ENCODE data around the gene CRACR2B.

Gene CRACR2B

DNA sequence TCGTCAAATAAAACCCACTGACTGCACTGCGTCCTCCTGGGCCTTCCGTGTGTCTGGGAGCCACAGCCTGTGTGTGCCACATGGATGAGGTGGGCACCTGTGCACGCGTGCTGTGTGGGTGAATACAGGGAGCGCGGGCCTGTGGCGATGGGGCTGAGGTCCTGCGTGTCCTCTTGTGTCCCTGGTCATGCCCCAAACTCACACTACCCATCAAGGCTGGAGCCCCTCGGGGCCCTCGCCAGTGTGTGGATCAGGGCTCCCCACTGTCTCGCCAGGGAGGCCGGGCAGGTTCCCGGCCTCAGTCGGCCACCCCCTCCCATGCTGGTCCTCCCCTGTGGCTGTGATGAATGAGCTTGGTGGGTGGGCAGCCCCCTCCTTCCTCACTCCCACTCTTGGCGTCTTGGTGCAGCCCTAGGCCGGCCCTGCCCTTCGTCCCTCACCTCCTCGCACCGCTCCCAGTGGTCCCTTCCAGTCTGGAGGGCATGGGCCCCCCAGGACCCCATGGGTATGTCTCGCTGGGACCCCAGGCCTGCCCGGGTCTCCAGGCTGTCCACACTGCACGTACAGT is 4.3 kb downstream of the CRACR2B start:
- H3K4me1 ChIP-seq (ENCODE audit: control extremely low read depth in 1 of 4, control insufficient read depth in 4 of 4, insufficient read depth in 4 of 4, low read length in 3 of 4): peaks cover 0 to 77% (median 67%) of the 10 kb centered on the region in 4 experiments
- H3K9me3 ChIP-seq (ENCODE audit: control extremely low read depth in 1 of 5, control insufficient read depth in 4 of 5, insufficient read depth in 2 of 5, low read depth in 1 of 5, low read length in 4 of 5): no peaks in the 10 kb centered on the region
- H3K36me3 ChIP-seq (ENCODE audit: control insufficient read depth in 4 of 4, insufficient read depth in 4 of 4, low read length in 3 of 4): peaks cover 0 to 9% (median 1%) of the 10 kb centered on the region in 4 experiments
- CTCF ChIA-PET: interaction anchor here (0.9 to 1.9 kb wide), 6 partner anchors 9 to 21 kb away, joined by 3 to 10 read pairs (median 6); no protein-coding TSS in a partner anchor
- peak overlapping the region in 5 of 7 experiments; percentile 10 to 78 (median 48) for H3K4me3 ChIP-seq (ENCODE audit: control insufficient read depth in 1 of 7, extremely low read depth in 1 of 7, insufficient read depth in 4 of 7, low read depth in 2 of 7, low read length in 6 of 7)
- 89% methylated on average over 17 of the region's 23 CpGs for WGBS (ENCODE audit: insufficient coverage)
- POLR2A ChIA-PET: interaction anchor here (0.6 to 4.1 kb wide), 4 partner anchors 10 to 26 kb away, joined by 3 to 19 read pairs (median 5); partner anchors contain the start of genes POLR2L and TSPAN4
- DNase-seq: no peak
- H3K27me3 ChIP-seq (replicated peaks in 2 of 5; ENCODE audit: control insufficient read depth in 4 of 5, insufficient read depth in 5 of 5, low read length in 4 of 5): peaks cover 0 to 56% (median 22%) of the 10 kb centered on the region in 5 experiments
- peak overlapping the region in 1 of 2 experiments; percentile 54 for H3K27ac ChIP-seq (ENCODE audit: insufficient read depth in 1 of 2, low read depth in 1 of 2, low read length in 2 of 2, poor library complexity in 1 of 2, severe bottlenecking in 2 of 2)

DNA sequence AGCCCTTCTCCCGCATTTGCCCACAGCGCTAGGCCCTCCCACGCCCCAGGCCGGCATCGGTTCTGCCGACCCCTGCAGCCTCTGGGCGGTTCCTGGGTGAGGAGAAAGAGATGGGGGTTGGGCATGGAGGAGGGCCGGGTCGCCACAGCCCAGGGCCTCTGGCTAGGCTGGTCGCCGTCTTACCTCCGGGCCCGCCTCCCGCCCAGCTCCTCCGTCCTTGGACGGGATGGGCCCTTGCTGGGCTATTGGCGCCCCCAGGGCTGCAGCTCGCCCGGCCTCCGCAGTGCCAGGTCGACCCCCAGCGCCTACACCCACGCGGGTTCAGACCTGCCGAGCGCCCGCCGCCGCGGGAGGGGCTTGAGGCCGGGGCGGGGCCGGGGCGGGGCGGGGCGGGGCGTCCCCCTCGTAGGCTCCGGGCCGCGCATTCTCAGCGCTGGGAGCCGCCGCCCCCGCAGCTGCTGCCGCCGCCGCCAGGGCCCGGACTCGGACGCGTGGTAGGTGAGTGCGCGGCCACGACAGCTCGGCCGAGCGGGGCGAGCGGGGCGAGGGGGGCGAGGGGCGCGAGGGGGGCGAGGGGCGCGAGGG is 4.9 kb downstream of the CRACR2B start, which contains the start of gene CD151:
Gene CD151, plus strand, starts transcription at position 424 of the 585 bp plus-strand sequence. CDS start 3,118 bp downstream, outside the sequence.
- peaks cover 0 to 71% (median 62%) of the 10 kb centered on the region in 4 experiments for H3K4me1 ChIP-seq (ENCODE audit: control extremely low read depth in 1 of 4, control insufficient read depth in 4 of 4, insufficient read depth in 4 of 4, low read length in 3 of 4)
- POLR2A ChIA-PET: interaction anchor here (0.8 to 4.1 kb wide), 3 partner anchors 9 to 13 kb away, joined by 3 to 19 read pairs (median 7); partner anchors contain the start of genes POLR2L and TSPAN4

DNA sequence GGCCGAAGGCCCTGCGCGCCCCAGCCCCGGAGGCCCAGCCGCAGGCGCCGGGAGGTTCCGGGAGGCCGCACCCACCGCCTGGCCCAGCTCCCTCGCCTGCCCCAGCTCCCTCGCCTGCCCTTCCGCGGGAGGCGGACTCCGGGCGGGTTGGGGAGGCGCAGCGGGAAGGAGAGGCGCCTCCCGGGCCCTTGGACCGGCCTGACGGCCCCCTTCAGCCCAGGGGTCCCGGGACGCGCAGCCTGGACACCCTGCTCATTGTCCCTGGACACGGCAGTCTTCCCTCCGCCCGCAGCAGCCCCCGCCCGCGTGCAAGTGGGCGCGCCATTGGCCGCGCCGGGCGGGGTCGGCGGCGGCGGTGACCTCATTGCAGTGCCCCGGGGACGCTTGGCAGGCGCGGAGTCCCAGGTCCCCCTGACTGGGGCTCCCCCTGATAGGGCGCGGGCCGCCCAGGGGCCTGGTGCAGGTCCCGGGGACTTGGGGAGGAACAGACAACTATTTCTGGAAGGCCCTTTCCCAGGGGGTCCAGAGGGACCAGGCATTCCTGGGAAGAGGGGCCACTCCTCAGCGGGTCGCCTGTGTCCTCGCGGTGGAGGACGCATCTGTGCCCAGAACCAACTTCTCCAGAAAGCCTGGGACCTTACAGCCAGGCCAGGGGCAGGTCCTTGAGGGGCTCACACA is 5.5 kb downstream of the CRACR2B start:
- peaks cover 0 to 20% (median 9%) of the 10 kb centered on the region in 4 experiments for H3K36me3 ChIP-seq (ENCODE audit: control insufficient read depth in 4 of 4, insufficient read depth in 4 of 4, low read length in 3 of 4)
- ChIA-PET CTCF (interaction anchor here (0.7 to 2.2 kb wide), 6 partner anchors 10 to 16 kb away, joined by 3 to 13 read pairs (median 4); partner anchors contain the start of genes POLR2L and TSPAN4), POLR2A (interaction anchor here (0.6 to 4.1 kb wide), 4 partner anchors 8 to 24 kb away, joined by 3 to 19 read pairs (median 6); partner anchors contain the start of genes POLR2L, RPLP2 and TSPAN4)
- DNase-seq: peak in 1 of 3 donors; percentile 59
- WGBS (ENCODE audit: insufficient coverage): under 1% methylated on average over 50 of the region's 55 CpGs
- H3K4me1 ChIP-seq (ENCODE audit: control extremely low read depth in 1 of 4, control insufficient read depth in 4 of 4, insufficient read depth in 4 of 4, low read length in 3 of 4): peaks cover 0 to 66% (median 57%) of the 10 kb centered on the region in 4 experiments
- no peaks in the 10 kb centered on the region for H3K9me3 ChIP-seq (ENCODE audit: control extremely low read depth in 1 of 5, control insufficient read depth in 4 of 5, insufficient read depth in 2 of 5, low read depth in 1 of 5, low read length in 4 of 5)
- H3K27me3 ChIP-seq (replicated peaks in 2 of 5; ENCODE audit: control insufficient read depth in 4 of 5, insufficient read depth in 5 of 5, low read length in 4 of 5): peaks cover 0 to 49% (median 18%) of the 10 kb centered on the region in 5 experiments
- H3K27ac ChIP-seq (ENCODE audit: insufficient read depth in 1 of 2, low read depth in 1 of 2, low read length in 2 of 2, poor library complexity in 1 of 2, severe bottlenecking in 2 of 2): peak overlapping the region in 1 of 2 experiments; percentile 25
- H3K4me3 ChIP-seq (ENCODE audit: control insufficient read depth in 1 of 7, extremely low read depth in 1 of 7, insufficient read depth in 4 of 7, low read depth in 2 of 7, low read length in 6 of 7): peak overlapping the region; percentile 37 to 78 (median 66)

More for the DNA sequence above, 4.9 kb downstream of the CRACR2B start, which contains the start of gene CD151:
- DNase-seq: peak in 1 of 3 donors; percentile 58
- CTCF ChIA-PET: interaction anchor here (0.9 to 1.9 kb wide), 5 partner anchors 10 to 21 kb away, joined by 3 to 10 read pairs (median 5); no protein-coding TSS in a partner anchor
- peaks cover 0 to 56% (median 21%) of the 10 kb centered on the region in 5 experiments for H3K27me3 ChIP-seq (replicated peaks in 2 of 5; ENCODE audit: control insufficient read depth in 4 of 5, insufficient read depth in 5 of 5, low read length in 4 of 5)
- peaks cover 0 to 15% (median 4%) of the 10 kb centered on the region in 4 experiments for H3K36me3 ChIP-seq (ENCODE audit: control insufficient read depth in 4 of 4, insufficient read depth in 4 of 4, low read length in 3 of 4)
- H3K27ac ChIP-seq (ENCODE audit: insufficient read depth in 1 of 2, low read depth in 1 of 2, low read length in 2 of 2, poor library complexity in 1 of 2, severe bottlenecking in 2 of 2): peak within 1 kb of the TSS in 1 of 2 experiments; percentile 54
- peak within 1 kb of the TSS; percentile 37 to 78 (median 66) for H3K4me3 ChIP-seq (ENCODE audit: control insufficient read depth in 1 of 7, extremely low read depth in 1 of 7, insufficient read depth in 4 of 7, low read depth in 2 of 7, low read length in 6 of 7)
- H3K9me3 ChIP-seq (ENCODE audit: control extremely low read depth in 1 of 5, control insufficient read depth in 4 of 5, insufficient read depth in 2 of 5, low read depth in 1 of 5, low read length in 4 of 5): no peaks in the 10 kb centered on the region
- under 1% methylated on average over 38 of the region's 67 CpGs for WGBS (ENCODE audit: insufficient coverage)

DNA sequence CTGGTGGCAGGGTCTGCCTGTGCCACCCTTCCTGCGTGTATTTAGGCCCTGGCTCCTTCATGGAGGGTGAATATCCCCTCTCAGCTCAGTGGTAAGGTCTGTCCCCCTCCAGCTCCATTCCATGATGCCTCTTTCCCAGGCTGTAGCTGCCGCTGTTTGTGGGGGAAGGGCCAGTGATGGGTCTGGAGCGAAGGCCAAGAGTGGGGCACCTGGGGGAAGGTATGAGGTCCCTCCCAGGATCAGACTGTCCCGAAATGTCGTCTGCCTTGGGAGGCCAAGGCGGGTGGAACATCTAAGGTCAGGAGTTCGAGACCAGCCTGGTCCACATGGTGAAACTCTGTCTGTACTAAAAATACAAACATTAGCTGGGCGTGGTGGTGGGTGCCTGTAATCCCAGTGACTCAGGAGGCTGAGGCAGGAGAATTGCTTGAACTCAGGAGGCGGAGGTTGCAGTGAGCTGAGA is 6.2 kb downstream of the CRACR2B start:
- Histone ChIP-seq H3K9me3 (ENCODE audit: control extremely low read depth in 1 of 5, control insufficient read depth in 4 of 5, insufficient read depth in 2 of 5, low read depth in 1 of 5, low read length in 4 of 5) (no peaks in the 10 kb centered on the region), H3K4me3 (ENCODE audit: control insufficient read depth in 1 of 7, extremely low read depth in 1 of 7, insufficient read depth in 4 of 7, low read depth in 2 of 7, low read length in 6 of 7) (peak overlapping the region in 3 of 7 experiments; percentile 66 to 78 (median 68)), H3K27me3 (replicated peaks in 2 of 5; ENCODE audit: control insufficient read depth in 4 of 5, insufficient read depth in 5 of 5, low read length in 4 of 5) (peaks cover 0 to 43% (median 18%) of the 10 kb centered on the region in 5 experiments), H3K27ac (ENCODE audit: insufficient read depth in 1 of 2, low read depth in 1 of 2, low read length in 2 of 2, poor library complexity in 1 of 2, severe bottlenecking in 2 of 2) (peak overlapping the region in 1 of 2 experiments; percentile 25), H3K4me1 (ENCODE audit: control extremely low read depth in 1 of 4, control insufficient read depth in 4 of 4, insufficient read depth in 4 of 4, low read length in 3 of 4) (peaks cover 0 to 61% (median 50%) of the 10 kb centered on the region in 4 experiments), H3K36me3 (ENCODE audit: control insufficient read depth in 4 of 4, insufficient read depth in 4 of 4, low read length in 3 of 4) (peaks cover 0 to 27% (median 12%) of the 10 kb centered on the region in 4 experiments)
- no peak for DNase-seq
- POLR2A ChIA-PET: interaction anchor here (0.6 to 4.1 kb wide), 5 partner anchors 8 to 24 kb away, joined by 3 to 19 read pairs (median 7); partner anchors contain the start of genes PNPLA2, POLR2L, RPLP2 and TSPAN4
- CTCF ChIA-PET: interaction anchor here (0.7 to 2.2 kb wide), 6 partner anchors 9 to 218 kb away, joined by 3 to 13 read pairs (median 5); partner anchors contain the start of genes POLR2L and TSPAN4
- 88% methylated on average over 4 of the region's 9 CpGs for WGBS (ENCODE audit: insufficient coverage)

DNA sequence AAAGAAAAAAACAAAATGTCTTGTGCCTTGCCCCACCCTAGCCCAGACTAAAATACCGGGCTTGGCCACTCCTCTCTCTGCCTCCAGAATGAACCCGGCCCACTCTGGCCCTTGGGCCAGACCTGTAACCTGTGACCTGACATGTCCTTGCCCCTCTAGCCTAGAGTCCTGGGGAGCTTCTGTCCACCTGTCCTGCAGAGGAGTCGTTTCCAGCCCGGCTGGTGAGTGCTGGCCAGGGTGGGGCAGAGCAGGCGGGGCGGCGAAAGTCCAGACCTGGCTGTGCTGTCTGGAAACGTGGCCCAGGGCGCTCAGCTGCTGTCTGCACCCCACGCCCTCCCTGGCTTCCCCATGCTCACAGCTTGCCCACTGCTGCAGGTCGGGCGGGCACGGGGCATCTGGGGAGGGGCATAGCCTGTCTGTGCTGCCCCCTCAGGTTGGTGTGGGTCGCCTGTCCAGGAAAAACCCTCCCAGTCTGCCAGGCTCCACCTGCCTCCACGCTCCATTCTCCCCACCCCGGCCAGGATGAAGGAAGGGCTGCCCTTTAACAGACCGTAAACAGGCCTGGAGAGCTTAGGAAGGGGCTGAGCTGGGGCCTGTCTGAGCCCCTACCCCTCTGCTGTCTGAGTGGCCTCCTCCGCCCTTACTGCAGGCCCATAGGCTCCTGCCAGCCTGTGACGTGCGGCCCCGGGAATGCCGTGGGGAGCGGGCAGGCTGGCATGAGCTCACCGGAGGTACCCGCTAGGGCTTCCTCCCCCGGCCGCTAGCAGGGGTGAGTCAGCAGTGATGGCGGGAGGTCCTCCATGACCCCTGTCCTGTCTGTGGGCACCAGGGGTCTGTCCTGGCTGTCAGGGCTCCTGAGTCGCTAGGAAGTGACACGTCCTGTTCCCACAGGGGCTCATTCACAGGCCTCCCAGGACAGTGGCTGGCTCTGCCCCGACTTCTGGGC is 6.9 kb downstream of the CRACR2B start:
- ChIA-PET POLR2A (interaction anchor here (0.8 to 4.1 kb wide), 5 partner anchors 7 to 23 kb away, joined by 3 to 19 read pairs (median 4); partner anchors contain the start of genes PNPLA2, POLR2L and TSPAN4), CTCF (interaction anchor here (0.7 to 2.2 kb wide), 8 partner anchors 9 to 217 kb away, joined by 3 to 13 read pairs (median 4); no protein-coding TSS in a partner anchor)
- Histone ChIP-seq H3K4me1 (ENCODE audit: control extremely low read depth in 1 of 4, control insufficient read depth in 4 of 4, insufficient read depth in 4 of 4, low read length in 3 of 4) (peaks cover 0 to 53% (median 43%) of the 10 kb centered on the region in 4 experiments), H3K27ac (ENCODE audit: insufficient read depth in 1 of 2, low read depth in 1 of 2, low read length in 2 of 2, poor library complexity in 1 of 2, severe bottlenecking in 2 of 2) (no peak overlapping the region), H3K36me3 (ENCODE audit: control insufficient read depth in 4 of 4, insufficient read depth in 4 of 4, low read length in 3 of 4) (peaks cover 2 to 34% (median 18%) of the 10 kb centered on the region in 4 experiments), H3K27me3 (replicated peaks in 2 of 5; ENCODE audit: control insufficient read depth in 4 of 5, insufficient read depth in 5 of 5, low read length in 4 of 5) (peaks cover 0 to 35% (median 15%) of the 10 kb centered on the region in 5 experiments), H3K9me3 (ENCODE audit: control extremely low read depth in 1 of 5, control insufficient read depth in 4 of 5, insufficient read depth in 2 of 5, low read depth in 1 of 5, low read length in 4 of 5) (no peaks in the 10 kb centered on the region), H3K4me3 (ENCODE audit: control insufficient read depth in 1 of 7, extremely low read depth in 1 of 7, insufficient read depth in 4 of 7, low read depth in 2 of 7, low read length in 6 of 7) (peak overlapping the region in 3 of 7 experiments; percentile 52 to 58 (median 53))
- peak; percentile 69 to 79 (median 70) for DNase-seq
- 17% methylated on average over 22 of the region's 31 CpGs for WGBS (ENCODE audit: insufficient coverage)

Data from common myeloid progenitor, CD34-positive (primary cell).